Liver (tissue), 9 donors: ENCODE results near the gene PYGO2. TPM values are rescaled to one million over a fixed set of nuclear protein-coding genes. Genes with fewer than 3 reads are reported as not detected.

ENCODE experiments used
- DNase-seq: peaks from one replicate; pipeline ENCODE4 v3.0.0-alpha.2; 2017; ENCODE audit warnings: low spot score
- H3K27ac ChIP-seq, 2 donors: one replicate each; pipeline ENCODE4 v1.7.0; 2013; ENCODE audit warnings: inconsistent platforms in 2 of 2, low read length in 2 of 2, control low read depth in 1 of 2, low read depth in 1 of 2, mild to moderate bottlenecking in 1 of 2
- H3K27me3 ChIP-seq, 4 donors: one replicate each; pipeline versions ENCODE4 v1.6.1 to v1.7.0; 2013; ENCODE audit warnings: low read length in 3 of 4, inconsistent platforms in 1 of 4, mild to moderate bottlenecking in 1 of 4, moderate library complexity in 1 of 4; ENCODE audit not compliant: control insufficient read depth in 4 of 4, insufficient read depth in 4 of 4
- H3K36me3 ChIP-seq, 4 donors: one replicate each; pipeline versions ENCODE4 v1.6.1 to v1.7.0; 2013; ENCODE audit warnings: low read length in 3 of 4, mild to moderate bottlenecking in 3 of 4, low read depth in 1 of 4, moderate library complexity in 1 of 4; ENCODE audit not compliant: control insufficient read depth in 4 of 4, insufficient read depth in 3 of 4
- H3K4me1 ChIP-seq, 4 donors: one replicate each; pipeline versions ENCODE4 v1.6.1 to v1.7.0; 2013; ENCODE audit warnings: low read length in 3 of 4, mild to moderate bottlenecking in 3 of 4, moderate library complexity in 1 of 4; ENCODE audit not compliant: control insufficient read depth in 4 of 4, insufficient read depth in 4 of 4
- H3K4me3 ChIP-seq, 3 donors: one replicate each; pipeline versions ENCODE4 v1.6.1 to v1.7.0; 2013; ENCODE audit warnings: low read length in 3 of 3, control low read depth in 1 of 3, low read depth in 1 of 3, mild to moderate bottlenecking in 1 of 3
- H3K9ac ChIP-seq, 2 donors: one replicate each; pipeline ENCODE4 v1.7.0; 2013; ENCODE audit warnings: low read length in 2 of 2, mild to moderate bottlenecking in 2 of 2, moderate library complexity in 2 of 2, control low read depth in 1 of 2, low read depth in 1 of 2
- H3K9me3 ChIP-seq, 4 donors: one replicate each; pipeline versions ENCODE4 v1.6.1 to v1.7.0; 2013; ENCODE audit warnings: low read length in 3 of 4; ENCODE audit not compliant: control insufficient read depth in 4 of 4
- EGR1 ChIP-seq, 2 donors: IDR thresholded peaks; 2 replicates each; pipeline ENCODE4 v1.6.1; 2016 to 2018; ENCODE audit warnings: antibody characterized with exemption in 2 of 2, low read depth in 2 of 2
- FOXA1 ChIP-seq: IDR thresholded peaks from 2 replicates; pipeline ENCODE4 v1.6.1; 2016; ENCODE audit warnings: antibody characterized with exemption
- GABPA ChIP-seq, 2 donors: IDR thresholded peaks in 1 of 2; conservative IDR thresholded peaks in 1 of 2; 2 replicates each; pipeline ENCODE4 v1.6.1; 2016; ENCODE audit warnings: antibody characterized with exemption in 2 of 2, mild to moderate bottlenecking in 1 of 2, moderate library complexity in 1 of 2
- HNF4A ChIP-seq, 2 donors: conservative IDR thresholded peaks; 2 replicates each; pipeline ENCODE4 v1.6.1; 2016; ENCODE audit warnings: antibody characterized with exemption in 2 of 2, mild to moderate bottlenecking in 2 of 2
- JUND ChIP-seq, 2 donors: IDR thresholded peaks; 2 replicates each; pipeline ENCODE4 v1.6.1; 2016; ENCODE audit warnings: antibody characterized with exemption in 2 of 2
- NR2F2 ChIP-seq: IDR thresholded peaks from 2 replicates; pipeline ENCODE4 v1.6.1; 2016; ENCODE audit warnings: antibody characterized with exemption
- RAD21 ChIP-seq, 2 donors: IDR thresholded peaks; 2 replicates each; pipeline ENCODE4 v1.6.1; 2016; ENCODE audit warnings: antibody characterized with exemption in 2 of 2, mild to moderate bottlenecking in 2 of 2
- RXRA ChIP-seq, 2 donors: IDR thresholded peaks; 2 replicates each; pipeline ENCODE4 v1.6.1; 2017 to 2018; ENCODE audit warnings: antibody characterized with exemption in 2 of 2, mild to moderate bottlenecking in 1 of 2
- SP1 ChIP-seq: IDR thresholded peaks from 2 replicates; pipeline ENCODE4 v1.6.1; 2018; ENCODE audit warnings: antibody characterized with exemption, mild to moderate bottlenecking
- YY1 ChIP-seq: IDR thresholded peaks from 2 replicates; pipeline ENCODE4 v1.6.1; 2016; ENCODE audit warnings: antibody characterized with exemption, mild to moderate bottlenecking
- WGBS: extraction: QIAGEN DNeasy Blood & Tissue Kit; methylation state at CpG from one replicate; pipeline ENCODE4 v1.1.7; 2013; 5-methylcytosine and 5-hydroxymethylcytosine counted together
- polyA plus RNA-seq, 2 donors: library from polyadenylated mRNA; stranded (reverse) in 1 of 2; unstranded in 1 of 2; fragments of 200-250 nt in 1 of 2; fragments of >200 nt in 1 of 2; fragmentation: Nextera tagmentation in 1 of 2; extraction: Ambion mirVana in 1 of 2; gene quantifications; one replicate each; pipeline versions ENCODE4 v1.2.1 to v1.2.3, GENCODE V29; 2013 to 2015
- total RNA-seq, 2 donors: library from RNA; depleted of rRNA; stranded (reverse); fragments of >200 nt; gene quantifications; one replicate each; pipeline ENCODE4 v1.2.3, GENCODE V29; 2014
- TF ChIP-seq, protein P1 (sequence below): IDR thresholded peaks from 2 replicates; pipeline ENCODE4 v1.6.1; 2016; ENCODE audit warnings: antibody characterized with exemption
- TF ChIP-seq, protein P2 (sequence below): fragments of 150-350 bp; IDR thresholded peaks from 2 replicates; pipeline ENCODE4 v1.5.1; 2017; ENCODE audit warnings: improper control_type of control experiment, low read depth, low read length; ENCODE audit not compliant: missing input control
- TF ChIP-seq, protein P3 (sequence below): IDR thresholded peaks from 2 replicates; pipeline ENCODE4 v1.6.1; 2016; ENCODE audit warnings: antibody characterized with exemption
- TF ChIP-seq, protein P4 (sequence below): IDR thresholded peaks from 2 replicates; pipeline ENCODE4 v1.6.1; 2016; ENCODE audit warnings: antibody characterized with exemption
- TF ChIP-seq, protein P5 (sequence below): IDR thresholded peaks from 2 replicates; pipeline ENCODE4 v1.6.1; 2016; ENCODE audit warnings: antibody characterized with exemption, mild to moderate bottlenecking
- donor health status: healthy.
- donor health status: healthy.
- donor health status: healthy.
- donor health status: healthy.
- donor health status: healthy.

The PYGO2 gene
- total and polyA plus RNA-seq, 4 donors = 5.0 to 8.2 (median 7.0) TPM

DNA sequence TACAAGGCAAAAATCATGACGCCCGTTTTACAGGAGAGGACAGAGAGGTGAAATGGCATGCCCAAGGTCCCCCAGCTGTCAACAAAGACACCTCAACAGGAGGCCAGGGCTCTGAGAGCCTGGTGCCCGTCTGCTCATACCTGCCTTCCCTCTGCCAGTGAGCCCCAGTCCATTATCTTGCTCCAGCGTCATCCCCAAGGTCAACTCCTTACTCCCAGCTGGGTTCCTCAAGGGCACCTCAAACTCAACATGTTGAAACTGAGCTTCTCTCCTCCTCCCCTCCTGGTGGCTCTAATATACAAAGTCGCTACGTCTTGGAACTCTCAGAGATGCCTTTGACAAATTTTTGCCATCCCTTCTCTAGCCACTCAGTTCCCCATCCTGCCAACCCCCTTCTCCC lies 8.9 kb downstream of the PYGO2 start:
- H3K9ac ChIP-seq = no peak overlapping the region
- no peak overlapping the region for H3K4me3 ChIP-seq
- H3K36me3 ChIP-seq = peaks cover 0 to 19% (median 2%) of the 10 kb centered on the region in 4 donors
- no peak overlapping the region for H3K27ac ChIP-seq
- H3K4me1 ChIP-seq = peaks cover 9 to 42% (median 24%) of the 10 kb centered on the region in 4 donors
- H3K9me3 ChIP-seq = no peaks in the 10 kb centered on the region
- TF ChIP-seq JUND (IDR thresholded peaks at IDR 0.05) (no peak), SP1 (no peak), FOXA1 (no peak), EGR1 (IDR thresholded peaks at IDR 0.05; ENCODE audit: low read depth in 2 of 2) (no peak), RXRA (IDR thresholded peaks at IDR 0.05) (no peak), GABPA (IDR thresholded peaks at IDR 0.05 in 1 of 2, conservative IDR thresholded peaks at IDR 0.05 in 1 of 2) (no peak), NR2F2 (no peak), RAD21 (IDR thresholded peaks at IDR 0.05) (no peak), YY1 (no peak), HNF4A (conservative IDR thresholded peaks at IDR 0.05) (no peak)
- TF ChIP-seq, protein P1, sequence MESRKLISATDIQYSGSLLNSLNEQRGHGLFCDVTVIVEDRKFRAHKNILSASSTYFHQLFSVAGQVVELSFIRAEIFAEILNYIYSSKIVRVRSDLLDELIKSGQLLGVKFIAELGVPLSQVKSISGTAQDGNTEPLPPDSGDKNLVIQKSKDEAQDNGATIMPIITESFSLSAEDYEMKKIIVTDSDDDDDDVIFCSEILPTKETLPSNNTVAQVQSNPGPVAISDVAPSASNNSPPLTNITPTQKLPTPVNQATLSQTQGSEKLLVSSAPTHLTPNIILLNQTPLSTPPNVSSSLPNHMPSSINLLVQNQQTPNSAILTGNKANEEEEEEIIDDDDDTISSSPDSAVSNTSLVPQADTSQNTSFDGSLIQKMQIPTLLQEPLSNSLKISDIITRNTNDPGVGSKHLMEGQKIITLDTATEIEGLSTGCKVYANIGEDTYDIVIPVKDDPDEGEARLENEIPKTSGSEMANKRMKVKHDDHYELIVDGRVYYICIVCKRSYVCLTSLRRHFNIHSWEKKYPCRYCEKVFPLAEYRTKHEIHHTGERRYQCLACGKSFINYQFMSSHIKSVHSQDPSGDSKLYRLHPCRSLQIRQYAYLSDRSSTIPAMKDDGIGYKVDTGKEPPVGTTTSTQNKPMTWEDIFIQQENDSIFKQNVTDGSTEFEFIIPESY = no peak
- TF ChIP-seq, protein P2, sequence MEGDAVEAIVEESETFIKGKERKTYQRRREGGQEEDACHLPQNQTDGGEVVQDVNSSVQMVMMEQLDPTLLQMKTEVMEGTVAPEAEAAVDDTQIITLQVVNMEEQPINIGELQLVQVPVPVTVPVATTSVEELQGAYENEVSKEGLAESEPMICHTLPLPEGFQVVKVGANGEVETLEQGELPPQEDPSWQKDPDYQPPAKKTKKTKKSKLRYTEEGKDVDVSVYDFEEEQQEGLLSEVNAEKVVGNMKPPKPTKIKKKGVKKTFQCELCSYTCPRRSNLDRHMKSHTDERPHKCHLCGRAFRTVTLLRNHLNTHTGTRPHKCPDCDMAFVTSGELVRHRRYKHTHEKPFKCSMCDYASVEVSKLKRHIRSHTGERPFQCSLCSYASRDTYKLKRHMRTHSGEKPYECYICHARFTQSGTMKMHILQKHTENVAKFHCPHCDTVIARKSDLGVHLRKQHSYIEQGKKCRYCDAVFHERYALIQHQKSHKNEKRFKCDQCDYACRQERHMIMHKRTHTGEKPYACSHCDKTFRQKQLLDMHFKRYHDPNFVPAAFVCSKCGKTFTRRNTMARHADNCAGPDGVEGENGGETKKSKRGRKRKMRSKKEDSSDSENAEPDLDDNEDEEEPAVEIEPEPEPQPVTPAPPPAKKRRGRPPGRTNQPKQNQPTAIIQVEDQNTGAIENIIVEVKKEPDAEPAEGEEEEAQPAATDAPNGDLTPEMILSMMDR = no peak
- TF ChIP-seq, protein P3, sequence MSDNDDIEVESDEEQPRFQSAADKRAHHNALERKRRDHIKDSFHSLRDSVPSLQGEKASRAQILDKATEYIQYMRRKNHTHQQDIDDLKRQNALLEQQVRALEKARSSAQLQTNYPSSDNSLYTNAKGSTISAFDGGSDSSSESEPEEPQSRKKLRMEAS = no peak
- TF ChIP-seq, protein P4, sequence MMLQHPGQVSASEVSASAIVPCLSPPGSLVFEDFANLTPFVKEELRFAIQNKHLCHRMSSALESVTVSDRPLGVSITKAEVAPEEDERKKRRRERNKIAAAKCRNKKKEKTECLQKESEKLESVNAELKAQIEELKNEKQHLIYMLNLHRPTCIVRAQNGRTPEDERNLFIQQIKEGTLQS = no peak
- TF ChIP-seq, protein P5, sequence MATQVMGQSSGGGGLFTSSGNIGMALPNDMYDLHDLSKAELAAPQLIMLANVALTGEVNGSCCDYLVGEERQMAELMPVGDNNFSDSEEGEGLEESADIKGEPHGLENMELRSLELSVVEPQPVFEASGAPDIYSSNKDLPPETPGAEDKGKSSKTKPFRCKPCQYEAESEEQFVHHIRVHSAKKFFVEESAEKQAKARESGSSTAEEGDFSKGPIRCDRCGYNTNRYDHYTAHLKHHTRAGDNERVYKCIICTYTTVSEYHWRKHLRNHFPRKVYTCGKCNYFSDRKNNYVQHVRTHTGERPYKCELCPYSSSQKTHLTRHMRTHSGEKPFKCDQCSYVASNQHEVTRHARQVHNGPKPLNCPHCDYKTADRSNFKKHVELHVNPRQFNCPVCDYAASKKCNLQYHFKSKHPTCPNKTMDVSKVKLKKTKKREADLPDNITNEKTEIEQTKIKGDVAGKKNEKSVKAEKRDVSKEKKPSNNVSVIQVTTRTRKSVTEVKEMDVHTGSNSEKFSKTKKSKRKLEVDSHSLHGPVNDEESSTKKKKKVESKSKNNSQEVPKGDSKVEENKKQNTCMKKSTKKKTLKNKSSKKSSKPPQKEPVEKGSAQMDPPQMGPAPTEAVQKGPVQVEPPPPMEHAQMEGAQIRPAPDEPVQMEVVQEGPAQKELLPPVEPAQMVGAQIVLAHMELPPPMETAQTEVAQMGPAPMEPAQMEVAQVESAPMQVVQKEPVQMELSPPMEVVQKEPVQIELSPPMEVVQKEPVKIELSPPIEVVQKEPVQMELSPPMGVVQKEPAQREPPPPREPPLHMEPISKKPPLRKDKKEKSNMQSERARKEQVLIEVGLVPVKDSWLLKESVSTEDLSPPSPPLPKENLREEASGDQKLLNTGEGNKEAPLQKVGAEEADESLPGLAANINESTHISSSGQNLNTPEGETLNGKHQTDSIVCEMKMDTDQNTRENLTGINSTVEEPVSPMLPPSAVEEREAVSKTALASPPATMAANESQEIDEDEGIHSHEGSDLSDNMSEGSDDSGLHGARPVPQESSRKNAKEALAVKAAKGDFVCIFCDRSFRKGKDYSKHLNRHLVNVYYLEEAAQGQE = no peak
- DNase-seq = no peak
- WGBS = 94% methylated on average over 6 of the region's 6 CpGs
- no peaks in the 10 kb centered on the region for H3K27me3 ChIP-seq
